Measurements from ENCODE around the gene CFAP45. TPM values are rescaled to one million over a fixed set of nuclear protein-coding genes. Genes with fewer than 3 reads are reported as not detected.
"Not testable (repeated sequence)": the region's sequence is repeated elsewhere in the genome, so short reads cannot be mapped to it uniquely, and the experiment has no call there.

Gene CFAP45
- total RNA-seq, 4 donors from 2014 or later, result 0.48 to 0.95 TPM; not detected in 2

GRCh38 chr1:159913451-159914192 lies 13.7 kb upstream of the CFAP45 start:
- H3K36me3 ChIP-seq, result peaks cover 4 to 29% (median 5%) of the 10 kb centered on the region in 3 donors

GRCh38 chr1:159911326-159912070 lies 11.5 kb upstream of the CFAP45 start:
- Histone ChIP-seq H3K4me3 (no peak overlapping the region), H3K4me1 (peaks cover 14 to 65% (median 37%) of the 10 kb centered on the region in 3 donors), H3K9me3 (no peaks in the 10 kb centered on the region), H3K36me3 (peaks cover 0 to 8% (median 0%) of the 10 kb centered on the region in 3 donors), H3K27me3 (no peaks in the 10 kb centered on the region), H3K27ac (peak overlapping the region in 3 of 4 donors; percentile 19 to 80 (median 72))
- intact Hi-C loops (cut with DNase I), result no loop called here
- TF ChIP-seq CTCF (IDR thresholded peaks at IDR 0.05) (no peak), POLR2A (IDR thresholded peaks at IDR 0.05) (no peak)
- 71 to 87% methylated on average over 3 to 6 of the region's 6 CpGs for WGBS, 2 donors
- DNase-seq, result no peak

More at GRCh38 chr1:159913451-159914192, 13.7 kb upstream of the CFAP45 start:
- DNase-seq, result no peak
- intact Hi-C loops (cut with DNase I), result no loop called here
- WGBS, 2 donors, result 20 to 60% methylated on average over 4 to 5 of the region's 5 CpGs
- TF ChIP-seq CTCF (IDR thresholded peaks at IDR 0.05) (no peak), POLR2A (IDR thresholded peaks at IDR 0.05) (no peak)
- H3K9me3 ChIP-seq, result no peaks in the 10 kb centered on the region
- H3K27me3 ChIP-seq, result no peaks in the 10 kb centered on the region
- H3K4me1 ChIP-seq, result peaks cover 23 to 87% (median 58%) of the 10 kb centered on the region in 3 donors
- H3K4me3 ChIP-seq, result no peak overlapping the region
- H3K27ac ChIP-seq, result peak overlapping the region; percentile 15 to 79 (median 48)

- H3K36me3 ChIP-seq, result no peaks in the 10 kb centered on the region
- 76 to 78% methylated on average over 8 to 9 of the region's 9 CpGs for WGBS, 2 donors
- H3K4me3 ChIP-seq, result no peak overlapping the region
- TF ChIP-seq CTCF (IDR thresholded peaks at IDR 0.05) (no peak), POLR2A (IDR thresholded peaks at IDR 0.05) (no peak)
- DNase-seq, result no peak
- H3K27ac ChIP-seq, result no peak overlapping the region
- H3K9me3 ChIP-seq, result no peaks in the 10 kb centered on the region
- intact Hi-C loops (cut with DNase I), result no loop called here
- no peaks in the 10 kb centered on the region for H3K27me3 ChIP-seq
- peaks cover 7 to 36% (median 21%) of the 10 kb centered on the region in 3 donors for H3K4me1 ChIP-seq
Observed at GRCh38 chr1:159908031-159908940, 8.3 kb upstream of the CFAP45 start.

- intact Hi-C loops (cut with DNase I), result no loop called here
- DNase-seq, result no peak
- H3K27me3 ChIP-seq, result no peaks in the 10 kb centered on the region
- no peaks in the 10 kb centered on the region for H3K36me3 ChIP-seq
- H3K27ac ChIP-seq, result no peak overlapping the region
- no peak for TF ChIP-seq POLR2A (IDR thresholded peaks at IDR 0.05)
- TF ChIP-seq CTCF (IDR thresholded peaks at IDR 0.05), result no peak
- no peaks in the 10 kb centered on the region for H3K9me3 ChIP-seq
- 50 to 59% methylated on average over 1 of the region's 1 CpG for WGBS, 2 donors
- H3K4me1 ChIP-seq, result peaks cover 7 to 26% (median 13%) of the 10 kb centered on the region in 3 donors
- H3K4me3 ChIP-seq, result no peak overlapping the region
Observed at GRCh38 chr1:159906960-159907359, 7.0 kb upstream of the CFAP45 start.

GRCh38 chr1:159904036-159904435 lies 4.1 kb upstream of the CFAP45 start:
- H3K27ac ChIP-seq; H3K36me3 ChIP-seq; H3K4me3 ChIP-seq; DNase-seq; intact Hi-C loops (cut with DNase I); H3K27me3 ChIP-seq; H3K9me3 ChIP-seq: not testable (repeated sequence)
- WGBS, 2 donors, result 58 to 67% methylated on average over 3 of the region's 3 CpGs
- peaks cover 18 to 31% (median 19%) of the 10 kb centered on the region in 3 donors for H3K4me1 ChIP-seq
